ENCODE results near the gene KLC3.

KLC3 gene

GRCh38 chr19:45380107-45380506 lies 39.6 kb downstream of the KLC3 start:
- no peak for DNase-seq

- DNase-seq = no peak
Observed at GRCh38 chr19:45382426-45382825, 41.9 kb downstream of the KLC3 start.

DNA sequence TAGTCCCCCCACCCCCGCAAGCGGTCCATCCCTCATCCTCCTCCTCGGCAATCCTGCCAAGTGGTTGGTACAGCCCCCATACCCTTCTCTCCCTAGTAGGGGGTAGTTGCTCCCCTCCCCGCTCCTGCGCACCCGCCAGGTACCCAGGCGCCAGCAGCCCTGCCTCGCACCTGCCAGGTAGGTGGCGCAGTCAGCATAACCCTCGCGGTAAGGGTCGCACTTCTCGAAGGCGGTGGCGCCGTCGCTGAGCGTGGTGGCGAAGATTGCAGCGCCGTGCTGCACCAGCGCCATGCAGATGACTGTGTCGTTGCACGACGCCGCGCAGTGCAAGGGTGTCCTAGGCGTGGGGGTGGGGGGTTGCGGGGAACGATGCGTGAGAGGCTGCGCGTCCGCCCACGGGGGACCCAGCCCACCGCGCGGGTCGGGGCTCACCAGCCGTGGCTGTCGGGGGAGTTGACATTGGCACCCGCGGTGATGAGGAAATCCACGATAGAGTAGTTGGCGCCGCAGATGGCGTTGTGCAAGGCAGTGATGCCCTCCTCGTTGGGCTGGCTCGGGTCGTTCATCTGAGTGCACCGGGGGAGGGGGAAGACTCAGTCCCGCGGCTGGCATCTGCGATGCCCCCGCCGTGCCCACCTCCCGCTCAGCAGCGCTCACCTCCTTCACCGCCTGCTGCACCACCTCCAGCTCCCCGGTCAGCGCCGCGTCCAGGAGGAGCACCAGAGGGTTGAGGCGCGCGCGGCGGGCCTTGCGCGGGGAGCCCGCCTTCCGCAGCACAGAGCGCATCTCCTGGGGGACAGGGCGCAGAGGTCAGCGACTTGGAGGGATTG lies 45.1 kb downstream of the KLC3 start:
- no peak for DNase-seq

- DNase-seq = no peak
Observed at GRCh38 chr19:45391346-45391745, 50.8 kb downstream of the KLC3 start.

- DNase-seq = no peak
Observed at GRCh38 chr19:45391871-45392665, 51.5 kb downstream of the KLC3 start.

DNA sequence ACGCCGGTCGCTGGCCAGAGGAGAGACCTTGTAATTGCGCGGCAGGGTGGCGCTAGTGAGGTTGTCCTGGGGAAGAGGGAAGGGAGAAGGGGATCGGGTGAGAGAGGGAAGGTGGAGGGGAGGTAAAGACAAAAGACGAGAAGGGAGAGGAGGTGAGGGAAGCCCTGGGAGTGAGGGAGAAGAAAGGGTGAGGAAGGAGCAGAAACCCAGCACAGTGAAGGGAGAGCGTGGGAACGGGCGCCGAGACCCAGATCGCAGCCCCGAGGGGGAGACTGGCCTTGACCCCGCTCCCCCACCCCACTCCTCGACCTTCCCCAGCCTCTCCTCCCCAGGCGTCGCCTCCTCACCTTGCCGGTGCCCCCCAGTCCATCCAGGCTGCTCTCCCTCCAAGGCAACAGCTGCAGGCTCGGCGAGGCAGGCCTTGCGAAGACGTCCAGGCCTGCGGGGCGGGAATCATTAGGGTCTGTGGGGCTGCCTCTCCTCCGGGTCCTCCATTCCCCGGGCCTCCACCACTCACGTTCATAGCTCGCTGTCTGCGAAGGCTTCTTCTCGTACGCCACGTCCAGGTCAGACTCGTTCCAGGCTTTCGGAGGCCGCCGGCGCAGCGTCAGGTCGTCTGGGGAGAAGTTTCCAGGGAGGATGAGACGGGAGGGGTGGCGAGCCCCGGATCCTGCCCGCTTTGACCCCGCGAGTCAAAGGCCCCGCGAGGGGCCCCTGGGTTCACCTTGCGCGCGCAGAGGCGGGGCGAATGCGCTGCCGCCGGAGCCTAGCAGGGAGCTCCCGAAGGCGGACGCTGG lies 55.5 kb downstream of the KLC3 start:
- DNase-seq = no peak

DNA sequence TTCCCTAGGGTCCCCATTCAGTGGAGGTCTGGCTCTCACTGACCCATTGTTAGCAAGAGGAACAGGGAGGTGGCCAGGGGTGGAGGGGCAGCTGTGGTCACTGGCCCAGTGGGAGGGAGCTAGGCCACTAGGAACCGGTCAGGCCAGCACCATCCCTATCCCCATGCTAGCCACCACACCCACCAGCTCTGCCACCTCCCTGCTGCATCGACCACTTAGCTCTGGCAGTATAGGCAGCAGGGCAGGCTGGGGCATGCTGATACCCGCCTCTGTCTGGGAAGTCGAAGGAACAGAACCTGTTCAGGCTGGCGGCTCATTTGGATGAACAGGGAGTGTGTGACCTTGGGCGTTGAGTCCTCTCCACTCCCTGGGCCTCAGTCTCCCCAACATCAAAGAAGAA lies 59.6 kb downstream of the KLC3 start:
- DNase-seq = no peak
